MCF 10A (cell line): ENCODE data around the gene WWC2. TPM values are rescaled to one million over a fixed set of nuclear protein-coding genes. Genes with fewer than 3 reads are reported as not detected.
A peak's percentile ranks its signal among the peaks of the same experiment; 100 is the strongest.
"Not testable (repeated sequence)": the region's sequence is repeated elsewhere in the genome, so short reads cannot be mapped to it uniquely, and the experiment has no call there.

Experiments
- BruUV-seq: library from RNA; stranded (reverse); fragments of 400-500 nt; replicated peaks from 2 replicates; lab custom pipeline; 2021; lab: Mats Ljungman, UMichigan
- CTCF ChIA-PET: fragments of 300-600 bp; sonication (Branson Sonifier 250); formaldehyde crosslinking; extraction: SDS; loops from one replicate; lab custom pipeline; 2021; ENCODE audit warnings: antibody characterized with exemption, inconsistent platforms; lab: Yijun Ruan, JAX
- POLR2A ChIA-PET: fragments of 300-600, 350-650 bp; sonication (Branson Sonifier 250); formaldehyde crosslinking; extraction: SDS; loops from one replicate; lab custom pipeline; 2020; ENCODE audit warnings: antibody characterized with exemption, inconsistent platforms; lab: Yijun Ruan, JAX
- DNase-seq: peaks from one replicate; pipeline ENCODE4 v3.0.0-alpha.2; 2018; ENCODE audit not compliant: unreplicated experiment
- H3K27ac Mint-ChIP-seq: one replicate; pipeline ENCODE4 v1.8.0; 2022; ENCODE audit warnings: mild to moderate bottlenecking, low read depth, mixed read lengths; ENCODE audit not compliant: unreplicated experiment
- H3K27me3 Mint-ChIP-seq: one replicate; pipeline ENCODE4 v1.8.0; 2022; ENCODE audit warnings: mixed read lengths; ENCODE audit not compliant: insufficient read depth, unreplicated experiment
- H3K36me3 Mint-ChIP-seq: one replicate; pipeline ENCODE4 v1.8.0; 2022; ENCODE audit warnings: mild to moderate bottlenecking, moderate library complexity, mixed read lengths; ENCODE audit not compliant: insufficient read depth, unreplicated experiment
- H3K4me1 Mint-ChIP-seq: one replicate; pipeline ENCODE4 v1.8.0; 2022; ENCODE audit warnings: mixed read lengths; ENCODE audit not compliant: insufficient read depth, unreplicated experiment
- H3K4me3 Mint-ChIP-seq: one replicate; pipeline ENCODE4 v1.8.0; 2022; ENCODE audit warnings: mild to moderate bottlenecking, moderate library complexity, mixed read lengths; ENCODE audit not compliant: unreplicated experiment
- H3K9me3 Mint-ChIP-seq: one replicate; pipeline ENCODE4 v1.8.0; 2022; ENCODE audit warnings: mixed read lengths; ENCODE audit not compliant: unreplicated experiment
- intact Hi-C: fragments of 100-400 bp; cut with micrococcal nuclease; formaldehyde crosslinking; loops from 2 replicates; pipeline ENCODE4 v1.14.1; 2022
- total RNA-seq: library from RNA; stranded (reverse); gene quantifications from 2 replicates; pipeline ENCODE4 v1.2.3, GENCODE V29; 2022
- TF ChIP-seq, protein P1 (sequence below): fragments of 200-600 bp; IDR thresholded peaks from one replicate; pipeline ENCODE4 v1.8.0; 2022; ENCODE audit warnings: antibody characterized with exemption, mild to moderate bottlenecking; ENCODE audit not compliant: unreplicated experiment

Gene WWC2
- total RNA-seq, 1 experiment from 2014 or later = 42.4 TPM

DNA sequence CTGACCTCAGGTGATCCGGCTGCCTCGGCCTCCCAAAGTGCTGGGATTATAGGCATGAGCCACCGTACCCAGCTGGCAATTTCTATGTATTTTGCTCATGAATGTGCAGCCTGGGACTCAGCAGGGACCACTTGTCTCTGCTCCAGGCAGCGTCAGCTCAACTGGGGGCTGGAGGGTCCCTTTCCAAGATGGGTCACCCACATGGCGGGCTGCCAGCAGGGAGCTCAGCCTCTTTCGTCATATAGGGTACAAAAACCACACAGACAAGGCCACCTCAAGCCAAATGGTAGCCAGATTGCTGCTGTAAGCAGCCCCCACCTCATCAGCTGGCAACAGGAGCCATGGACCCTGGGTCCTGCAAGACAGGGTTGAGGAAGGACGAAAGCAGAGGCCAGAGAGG is 225.6 kb downstream of the WWC2 start:
- BruUV-seq = no TSS peak
- POLR2A ChIA-PET = no interaction called here
- Mint-ChIP-seq H3K36me3 (peaks cover 13% of the 10 kb centered on the region), H3K27ac (no peak overlapping the region), H3K9me3 (peaks cover 6% of the 10 kb centered on the region), H3K4me1 (no peaks in the 10 kb centered on the region), H3K27me3 (no peaks in the 10 kb centered on the region), H3K4me3 (no peak overlapping the region)
- CTCF ChIA-PET = interaction anchor here (0.6 to 1.1 kb wide), 2 partner anchors 43 to 69 kb away, joined by 3 read pairs; no protein-coding TSS in a partner anchor
- TF ChIP-seq, protein P1, sequence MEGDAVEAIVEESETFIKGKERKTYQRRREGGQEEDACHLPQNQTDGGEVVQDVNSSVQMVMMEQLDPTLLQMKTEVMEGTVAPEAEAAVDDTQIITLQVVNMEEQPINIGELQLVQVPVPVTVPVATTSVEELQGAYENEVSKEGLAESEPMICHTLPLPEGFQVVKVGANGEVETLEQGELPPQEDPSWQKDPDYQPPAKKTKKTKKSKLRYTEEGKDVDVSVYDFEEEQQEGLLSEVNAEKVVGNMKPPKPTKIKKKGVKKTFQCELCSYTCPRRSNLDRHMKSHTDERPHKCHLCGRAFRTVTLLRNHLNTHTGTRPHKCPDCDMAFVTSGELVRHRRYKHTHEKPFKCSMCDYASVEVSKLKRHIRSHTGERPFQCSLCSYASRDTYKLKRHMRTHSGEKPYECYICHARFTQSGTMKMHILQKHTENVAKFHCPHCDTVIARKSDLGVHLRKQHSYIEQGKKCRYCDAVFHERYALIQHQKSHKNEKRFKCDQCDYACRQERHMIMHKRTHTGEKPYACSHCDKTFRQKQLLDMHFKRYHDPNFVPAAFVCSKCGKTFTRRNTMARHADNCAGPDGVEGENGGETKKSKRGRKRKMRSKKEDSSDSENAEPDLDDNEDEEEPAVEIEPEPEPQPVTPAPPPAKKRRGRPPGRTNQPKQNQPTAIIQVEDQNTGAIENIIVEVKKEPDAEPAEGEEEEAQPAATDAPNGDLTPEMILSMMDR = no peak
- intact Hi-C loops = no loop called here
- no peak for DNase-seq

DNA sequence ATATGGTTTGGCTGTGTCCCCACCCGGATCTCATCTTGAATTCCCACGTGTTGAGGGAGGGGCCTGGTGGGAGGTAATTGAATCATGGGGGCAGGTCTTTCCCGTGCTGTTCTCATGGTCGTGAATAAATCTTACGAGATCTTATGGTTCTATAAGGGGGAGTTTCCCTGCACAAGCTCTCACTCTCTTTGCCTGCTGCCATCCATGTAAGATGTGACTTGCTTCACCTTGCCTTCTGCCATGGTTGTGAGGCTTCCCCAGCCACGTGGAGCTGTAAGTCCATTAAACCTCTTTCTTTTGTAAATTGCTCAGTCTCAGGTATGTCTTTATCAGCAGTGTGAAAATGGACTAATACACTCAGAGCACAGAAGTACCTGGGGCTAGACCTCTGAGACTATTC is 227.3 kb downstream of the WWC2 start:
- POLR2A ChIA-PET, H3K9me3 Mint-ChIP-seq, H3K27ac Mint-ChIP-seq, H3K4me3 Mint-ChIP-seq, H3K36me3 Mint-ChIP-seq, H3K4me1 Mint-ChIP-seq, CTCF ChIA-PET, BruUV-seq, H3K27me3 Mint-ChIP-seq, intact Hi-C loops, DNase-seq: not testable (repeated sequence)

DNA sequence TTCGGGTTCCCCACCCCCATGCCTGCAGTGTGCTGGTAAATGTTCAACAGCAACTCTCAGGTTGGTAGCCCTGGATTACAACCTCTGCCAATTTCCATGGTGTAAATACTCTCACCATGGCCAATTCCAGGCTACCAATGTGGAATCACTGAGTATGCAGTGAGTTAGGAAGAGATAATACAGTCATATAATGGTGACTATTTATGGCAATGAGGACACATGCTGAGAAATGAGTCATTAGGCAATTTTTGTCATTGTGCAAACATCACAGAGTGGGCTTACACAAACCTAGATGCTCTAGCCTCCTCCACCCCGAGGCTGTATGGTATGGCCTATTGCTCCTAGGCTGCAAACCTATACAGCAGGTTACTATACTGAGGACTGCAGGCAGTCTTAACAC is 227.8 kb downstream of the WWC2 start:
- no peak overlapping the region for H3K27ac Mint-ChIP-seq
- POLR2A ChIA-PET = no interaction called here
- intact Hi-C loops = no loop called here
- peaks cover 5% of the 10 kb centered on the region for H3K36me3 Mint-ChIP-seq
- H3K9me3 Mint-ChIP-seq = peaks cover 6% of the 10 kb centered on the region
- BruUV-seq = no TSS peak
- H3K4me3 Mint-ChIP-seq = no peak overlapping the region
- TF ChIP-seq, protein P1 = no peak
- CTCF ChIA-PET = interaction anchor here (0.6 to 0.9 kb wide), 2 partner anchors 80 to 1111 kb away, joined by 3 to 8 read pairs; no protein-coding TSS in a partner anchor
- H3K27me3 Mint-ChIP-seq = no peaks in the 10 kb centered on the region
- peak; percentile 23 for DNase-seq
- H3K4me1 Mint-ChIP-seq = no peaks in the 10 kb centered on the region

DNA sequence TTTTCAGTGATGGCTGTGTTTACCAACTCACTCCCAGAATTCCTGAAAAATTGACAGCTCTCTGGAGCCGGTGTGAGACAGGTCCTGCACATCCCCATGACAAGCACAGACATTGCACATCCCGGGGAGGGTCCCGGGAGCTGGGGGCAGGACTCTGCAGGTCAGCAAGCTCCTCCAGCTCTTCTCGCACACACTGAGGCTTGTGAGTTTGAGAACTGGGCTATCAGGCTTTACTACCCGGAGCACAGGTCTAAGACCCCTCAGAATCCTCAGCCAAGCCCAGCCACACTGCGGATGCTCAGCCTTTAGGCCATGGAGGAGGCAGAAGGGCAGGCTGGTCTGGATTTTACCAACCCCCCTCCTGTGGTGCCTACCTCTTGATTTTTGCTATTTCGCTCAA is 228.8 kb downstream of the WWC2 start:
- Mint-ChIP-seq H3K4me1 (no peaks in the 10 kb centered on the region), H3K36me3 (peaks cover 5% of the 10 kb centered on the region), H3K27me3 (no peaks in the 10 kb centered on the region), H3K9me3 (peaks cover 6% of the 10 kb centered on the region), H3K27ac (no peak overlapping the region), H3K4me3 (no peak overlapping the region)
- POLR2A ChIA-PET = no interaction called here
- CTCF ChIA-PET = interaction anchor here (0.8 to 0.9 kb wide), 2 partner anchors 79 to 223 kb away, joined by 3 to 4 read pairs; no protein-coding TSS in a partner anchor
- TF ChIP-seq, protein P1 = no peak
- BruUV-seq = no TSS peak
- intact Hi-C loops = no loop called here
- DNase-seq = no peak
